Esophagus squamous epithelium (tissue), 5 donors: ENCODE data around the gene ARHGEF11. TPM values are rescaled to one million over a fixed set of nuclear protein-coding genes. Genes with fewer than 3 reads are reported as not detected.
A peak's percentile ranks its signal among the peaks of the same experiment; 100 is the strongest.

Experiments
- DNase-seq: peaks from one replicate; lab custom pipeline; 2025; lab: John Stamatoyannopoulos, UW
- H3K27ac ChIP-seq, 4 donors: fragments of 200-600 bp; sonication (generic); one replicate each; pipeline ENCODE4 v1.5.1; 2016 to 2019; ENCODE audit warnings: mild to moderate bottlenecking in 1 of 4
- H3K27me3 ChIP-seq, 4 donors: fragments of 200-600 bp; sonication (generic); 1 replicate in 3 of 4; 2 replicates in 1 of 4; pipeline versions ENCODE4 v1.5.1 to v1.6.0; 2017 to 2021; ENCODE audit warnings: antibody characterized with exemption in 1 of 4
- H3K36me3 ChIP-seq, 3 donors: fragments of 200-600 bp; sonication (generic); one replicate each; pipeline ENCODE4 v1.5.1; 2016 to 2019
- H3K4me1 ChIP-seq, 3 donors: fragments of 200-600 bp; sonication (generic); one replicate each; pipeline ENCODE4 v1.5.1; 2017 to 2019
- H3K4me3 ChIP-seq, 4 donors: fragments of 200-600 bp; sonication (generic); 1 replicate in 3 of 4; 2 replicates in 1 of 4; pipeline ENCODE4 v1.5.1; 2016 to 2019; ENCODE audit warnings: mild to moderate bottlenecking in 2 of 4, moderate library complexity in 1 of 4
- H3K9me3 ChIP-seq, 3 donors: fragments of 200-600 bp; sonication (generic); one replicate each; pipeline ENCODE4 v1.5.1; 2016 to 2019
- POLR2A ChIP-seq, 4 donors: fragments of 450-650 bp; IDR thresholded peaks; one replicate each; pipeline ENCODE4 v1.6.1; 2017; ENCODE audit warnings: antibody characterized with exemption in 4 of 4, mild to moderate bottlenecking in 4 of 4, moderate library complexity in 3 of 4
- WGBS, 2 donors: methylation state at CpG; one replicate each; pipeline ENCODE4 v1.1.5; 2018; 5-methylcytosine and 5-hydroxymethylcytosine counted together
- intact Hi-C: fragments of 100-400 bp; cut with DNase I; formaldehyde crosslinking; loops from one replicate; pipeline ENCODE4 v1.15.0; 2022
- total RNA-seq, 4 donors: library from RNA; depleted of rRNA; stranded (reverse); fragments of >200 nt; gene quantifications; one replicate each; pipeline ENCODE4 v1.1.0, GENCODE V29; 2016
- TF ChIP-seq, protein P1 (sequence below), 6 experiments: fragments of 450-650 bp in 4 of 6; fragments of 200-600 bp in 2 of 6; sonication (generic) in 2 of 6; IDR thresholded peaks; one replicate each; pipeline ENCODE4 v1.5.1; 2016 to 2019; ENCODE audit warnings: antibody characterized with exemption in 6 of 6, mild to moderate bottlenecking in 4 of 6, moderate library complexity in 4 of 6
- donor health status: DM: yes; HTN: yes; CAD: no.

The ARHGEF11 gene
- total RNA-seq, 4 donors from 2014 or later = 15.5 to 24.2 (median 19.4) TPM

GRCh38 chr1:157091186-157091585, 45.6 kb upstream of the ARHGEF11 start:
- DNase-seq = no peak
- WGBS, 2 donors = no CpG with 5 or more reads among the region's 4 CpGs
- intact Hi-C loops = loop anchor here (2.0 kb wide), 1 partner anchor 66 kb away; no protein-coding TSS in a partner anchor
- Histone ChIP-seq H3K36me3 (no peaks in the 10 kb centered on the region), H3K4me3 (no peak overlapping the region), H3K27ac (no peak overlapping the region), H3K27me3 (no peaks in the 10 kb centered on the region), H3K4me1 (peaks cover 0 to 15% (median 3%) of the 10 kb centered on the region in 3 donors), H3K9me3 (no peaks in the 10 kb centered on the region)
- TF ChIP-seq, protein P1, sequence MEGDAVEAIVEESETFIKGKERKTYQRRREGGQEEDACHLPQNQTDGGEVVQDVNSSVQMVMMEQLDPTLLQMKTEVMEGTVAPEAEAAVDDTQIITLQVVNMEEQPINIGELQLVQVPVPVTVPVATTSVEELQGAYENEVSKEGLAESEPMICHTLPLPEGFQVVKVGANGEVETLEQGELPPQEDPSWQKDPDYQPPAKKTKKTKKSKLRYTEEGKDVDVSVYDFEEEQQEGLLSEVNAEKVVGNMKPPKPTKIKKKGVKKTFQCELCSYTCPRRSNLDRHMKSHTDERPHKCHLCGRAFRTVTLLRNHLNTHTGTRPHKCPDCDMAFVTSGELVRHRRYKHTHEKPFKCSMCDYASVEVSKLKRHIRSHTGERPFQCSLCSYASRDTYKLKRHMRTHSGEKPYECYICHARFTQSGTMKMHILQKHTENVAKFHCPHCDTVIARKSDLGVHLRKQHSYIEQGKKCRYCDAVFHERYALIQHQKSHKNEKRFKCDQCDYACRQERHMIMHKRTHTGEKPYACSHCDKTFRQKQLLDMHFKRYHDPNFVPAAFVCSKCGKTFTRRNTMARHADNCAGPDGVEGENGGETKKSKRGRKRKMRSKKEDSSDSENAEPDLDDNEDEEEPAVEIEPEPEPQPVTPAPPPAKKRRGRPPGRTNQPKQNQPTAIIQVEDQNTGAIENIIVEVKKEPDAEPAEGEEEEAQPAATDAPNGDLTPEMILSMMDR (IDR thresholded peaks at IDR 0.05) = no peak
- TF ChIP-seq POLR2A (IDR thresholded peaks at IDR 0.05) = no peak

- TF ChIP-seq POLR2A (IDR thresholded peaks at IDR 0.05) = no peak
- TF ChIP-seq, protein P1 (IDR thresholded peaks at IDR 0.05) = no peak
- DNase-seq = no peak
- Histone ChIP-seq H3K9me3 (no peaks in the 10 kb centered on the region), H3K27ac (no peak overlapping the region), H3K4me1 (peaks cover 0 to 15% (median 3%) of the 10 kb centered on the region in 3 donors), H3K27me3 (no peaks in the 10 kb centered on the region), H3K4me3 (no peak overlapping the region), H3K36me3 (no peaks in the 10 kb centered on the region)
- intact Hi-C loops = loop anchor here (2.0 kb wide), 1 partner anchor 66 kb away; no protein-coding TSS in a partner anchor
- 49 to 80% methylated on average over 2 to 3 of the region's 3 CpGs for WGBS, 2 donors
These were observed 45.2 kb upstream of the ARHGEF11 start for GRCh38 chr1:157090771-157091170.

DNA sequence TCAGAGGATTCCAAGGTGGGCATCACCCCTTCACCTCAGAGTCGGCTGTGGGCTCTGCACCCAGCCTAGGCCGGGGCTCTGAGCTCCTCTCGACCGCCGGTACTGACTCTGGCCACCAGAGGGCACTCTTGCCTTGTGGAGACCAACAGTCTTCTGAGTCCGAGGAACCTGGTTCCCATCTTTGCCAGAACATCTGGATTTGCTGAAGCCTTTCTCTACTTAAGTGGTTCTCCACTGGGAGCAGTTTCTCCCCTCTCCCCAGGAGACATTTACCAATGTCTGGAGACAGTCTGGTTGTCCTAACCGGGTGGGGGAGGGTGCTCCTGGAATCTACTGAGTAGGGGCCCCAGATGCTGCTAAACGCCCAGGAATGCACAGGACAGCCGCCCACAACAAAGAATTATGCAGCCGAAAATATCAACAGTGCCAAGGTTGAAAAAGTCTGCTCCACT, 44.7 kb upstream of the ARHGEF11 start:
- Histone ChIP-seq H3K27me3 (no peaks in the 10 kb centered on the region), H3K36me3 (no peaks in the 10 kb centered on the region), H3K4me3 (no peak overlapping the region), H3K4me1 (peaks cover 0 to 15% (median 3%) of the 10 kb centered on the region in 3 donors), H3K27ac (no peak overlapping the region), H3K9me3 (no peaks in the 10 kb centered on the region)
- 2 to 9% methylated on average over 6 to 9 of the region's 10 CpGs for WGBS, 2 donors
- TF ChIP-seq, protein P1 (IDR thresholded peaks at IDR 0.05) = peak; percentile 66 to 98 (median 94)
- TF ChIP-seq POLR2A (IDR thresholded peaks at IDR 0.05) = no peak
- no peak for DNase-seq
- intact Hi-C loops = loop anchor here (2.0 kb wide), 1 partner anchor 67 kb away; no protein-coding TSS in a partner anchor

- no peak for DNase-seq
- 74 to 91% methylated on average over 4 to 5 of the region's 9 CpGs for whole genome bisulfite sequencing, 2 donors
- H3K27me3 ChIP-seq = no peaks in the 10 kb centered on the region
- TF ChIP-seq POLR2A (IDR thresholded peaks at IDR 0.05) = no peak
- TF ChIP-seq, protein P1 (IDR thresholded peaks at IDR 0.05) = no peak
- intact Hi-C loops = loop anchor here (2.0 kb wide), 1 partner anchor 67 kb away; no protein-coding TSS in a partner anchor
- no peak overlapping the region for H3K4me3 ChIP-seq
- H3K27ac ChIP-seq = no peak overlapping the region
- no peaks in the 10 kb centered on the region for H3K9me3 ChIP-seq
- peaks cover 0 to 15% (median 3%) of the 10 kb centered on the region in 3 donors for H3K4me1 ChIP-seq
- no peaks in the 10 kb centered on the region for H3K36me3 ChIP-seq
These were observed 44.2 kb upstream of the ARHGEF11 start for GRCh38 chr1:157089789-157090188.

DNA sequence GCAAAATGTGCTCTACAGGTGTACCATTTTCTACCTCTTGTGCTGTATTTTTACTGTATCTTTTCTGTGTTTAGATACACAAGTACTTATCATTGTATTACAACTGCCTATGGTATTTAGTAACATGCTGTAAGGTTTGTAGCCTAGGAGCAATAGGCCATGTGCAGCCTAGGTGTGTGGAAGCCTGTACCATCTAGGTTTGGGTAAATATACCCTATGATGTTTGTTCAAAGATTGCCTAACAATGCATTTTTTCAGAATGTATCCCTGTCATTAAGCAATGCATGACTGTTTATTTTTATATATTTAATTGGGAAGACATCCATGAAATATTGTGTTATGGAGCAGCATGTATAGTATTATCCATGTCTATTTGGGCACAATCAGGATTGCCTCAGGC, 43.1 kb upstream of the ARHGEF11 start:
- no peak for DNase-seq
- intact Hi-C loops = no loop called here
- Histone ChIP-seq H3K9me3 (no peaks in the 10 kb centered on the region), H3K27me3 (no peaks in the 10 kb centered on the region), H3K27ac (no peak overlapping the region), H3K36me3 (no peaks in the 10 kb centered on the region), H3K4me3 (no peak overlapping the region), H3K4me1 (peaks cover 0 to 15% (median 3%) of the 10 kb centered on the region in 3 donors)
- no peak for TF ChIP-seq POLR2A (IDR thresholded peaks at IDR 0.05)
- TF ChIP-seq, protein P1 (IDR thresholded peaks at IDR 0.05) = no peak
